HG02840 (cell line): ENCODE measurements around the gene SCN8A.

Experiments used
- ATAC-seq: cut with Tn5 transposase; IDR thresholded peaks from one replicate; pipeline ENCODE4 v1.9.1; 2021; ENCODE audit warnings: mild to moderate bottlenecking, moderate library complexity, moderate number of reproducible peaks; ENCODE audit not compliant: unreplicated experiment, low FRiP score

The SCN8A gene

GRCh38 chr12:51700887-51701286 is 109.9 kb downstream of the SCN8A start:
- ATAC-seq, result no peak

- ATAC-seq, result no peak
Observed at GRCh38 chr12:51702587-51702986, 111.6 kb downstream of the SCN8A start.

- ATAC-seq, result no peak
Observed at GRCh38 chr12:51705450-51705849, 114.4 kb downstream of the SCN8A start.

DNA sequence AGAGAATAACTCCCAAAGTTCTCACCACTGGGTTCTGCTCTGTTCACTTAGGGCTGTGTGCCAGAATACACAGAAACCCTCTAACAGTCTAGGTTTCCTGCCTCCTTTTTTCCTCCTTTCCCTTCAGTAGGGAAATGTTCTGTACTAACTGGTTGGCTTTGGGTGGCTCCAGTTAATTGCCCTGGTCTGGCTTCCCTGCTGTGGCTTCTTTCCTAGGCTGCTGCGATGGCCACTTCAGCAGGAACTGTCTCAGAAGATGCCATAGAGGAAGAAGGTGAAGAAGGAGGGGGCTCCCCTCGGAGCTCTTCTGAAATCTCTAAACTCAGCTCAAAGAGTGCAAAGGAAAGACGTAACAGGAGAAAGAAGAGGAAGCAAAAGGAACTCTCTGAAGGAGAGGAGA is 115.2 kb downstream of the SCN8A start:
- ATAC-seq, result no peak

DNA sequence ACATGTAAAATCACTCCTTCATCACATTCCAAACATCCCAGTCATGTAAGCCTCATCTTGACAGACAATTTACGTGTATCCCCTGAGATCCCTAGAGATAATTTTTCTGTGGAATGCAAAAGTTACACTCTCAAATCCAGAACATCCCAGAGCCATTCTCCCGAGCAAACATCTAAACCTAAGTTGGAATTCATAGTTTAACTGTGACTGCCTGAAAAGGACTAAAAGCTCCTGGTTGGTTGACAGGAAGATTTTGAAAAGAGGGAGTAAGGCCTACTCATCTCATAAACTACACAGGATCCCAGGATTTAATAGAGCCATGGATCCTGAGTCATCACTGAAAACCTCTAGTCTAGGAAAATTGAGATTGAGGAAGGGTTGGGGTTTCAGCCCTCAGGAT is 123.6 kb downstream of the SCN8A start:
- ATAC-seq, result no peak

GRCh38 chr12:51717326-51717925 is 126.4 kb downstream of the SCN8A start:
- ATAC-seq, result no peak

DNA sequence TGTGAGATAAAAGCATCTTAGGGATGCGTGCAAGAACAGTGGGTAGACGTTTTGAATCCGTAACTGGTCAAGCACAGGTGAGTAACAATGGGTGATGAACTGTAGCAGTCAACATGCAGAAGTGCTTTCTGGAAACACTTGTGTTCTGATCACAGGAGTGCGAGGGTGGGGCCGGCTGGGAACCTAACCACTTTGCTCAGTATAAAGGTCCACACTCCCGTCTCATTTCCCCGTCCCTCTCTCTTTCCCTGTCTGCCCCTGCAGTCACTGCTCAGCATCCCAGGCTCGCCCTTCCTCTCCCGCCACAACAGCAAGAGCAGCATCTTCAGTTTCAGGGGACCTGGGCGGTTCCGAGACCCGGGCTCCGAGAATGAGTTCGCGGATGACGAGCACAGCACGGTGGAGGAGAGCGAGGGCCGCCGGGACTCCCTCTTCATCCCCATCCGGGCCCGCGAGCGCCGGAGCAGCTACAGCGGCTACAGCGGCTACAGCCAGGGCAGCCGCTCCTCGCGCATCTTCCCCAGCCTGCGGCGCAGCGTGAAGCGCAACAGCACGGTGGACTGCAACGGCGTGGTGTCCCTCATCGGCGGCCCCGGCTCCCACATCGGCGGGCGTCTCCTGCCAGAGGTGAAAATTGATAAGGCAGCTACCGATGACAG is 130.4 kb downstream of the SCN8A start:
- no peak for ATAC-seq

DNA sequence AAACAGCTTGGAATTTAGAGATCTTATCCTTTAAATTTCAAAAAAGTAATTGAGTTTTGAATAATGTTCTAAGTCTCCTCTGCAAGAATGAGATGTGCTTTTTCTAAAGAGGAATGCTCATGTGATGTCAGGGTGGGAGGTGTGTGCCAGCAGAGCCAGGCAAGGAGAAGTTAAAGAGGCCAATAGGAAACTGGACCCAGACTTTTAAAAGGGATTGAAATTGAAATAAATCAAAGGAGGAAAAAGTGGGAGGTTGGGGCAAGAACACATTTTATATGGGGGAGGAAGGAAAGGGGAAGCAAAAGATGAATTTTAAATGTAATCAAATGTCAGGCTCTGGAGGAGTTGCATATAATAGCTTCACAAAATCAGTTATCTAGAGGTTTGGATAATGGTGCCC is 131.4 kb downstream of the SCN8A start:
- no peak for ATAC-seq

- ATAC-seq, result no peak
Observed at GRCh38 chr12:51726161-51726560, 135.1 kb downstream of the SCN8A start.

DNA sequence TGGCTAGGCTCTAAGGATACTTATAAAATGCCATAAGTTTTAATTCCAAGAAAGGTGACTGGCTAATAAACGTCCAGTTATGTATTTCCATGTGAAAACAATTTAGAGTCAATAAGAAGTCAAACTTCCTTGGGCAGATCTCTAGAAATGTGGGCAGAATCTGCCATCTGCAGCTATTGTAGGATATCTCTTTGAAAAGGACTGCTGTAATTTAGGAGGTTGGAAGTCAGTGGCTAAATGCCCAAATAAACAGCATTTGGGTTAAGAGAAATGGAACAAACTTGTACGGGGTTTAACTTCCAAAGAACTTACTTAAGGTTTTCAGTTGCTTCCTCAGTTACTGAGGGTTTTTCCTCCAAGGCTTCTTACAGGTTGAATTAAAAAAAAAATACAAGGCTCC is 135.9 kb downstream of the SCN8A start:
- no peak for ATAC-seq

GRCh38 chr12:51729331-51729730 is 138.3 kb downstream of the SCN8A start:
- ATAC-seq, result no peak

- no peak for ATAC-seq
Observed at GRCh38 chr12:51730745-51731144, 139.7 kb downstream of the SCN8A start.

DNA sequence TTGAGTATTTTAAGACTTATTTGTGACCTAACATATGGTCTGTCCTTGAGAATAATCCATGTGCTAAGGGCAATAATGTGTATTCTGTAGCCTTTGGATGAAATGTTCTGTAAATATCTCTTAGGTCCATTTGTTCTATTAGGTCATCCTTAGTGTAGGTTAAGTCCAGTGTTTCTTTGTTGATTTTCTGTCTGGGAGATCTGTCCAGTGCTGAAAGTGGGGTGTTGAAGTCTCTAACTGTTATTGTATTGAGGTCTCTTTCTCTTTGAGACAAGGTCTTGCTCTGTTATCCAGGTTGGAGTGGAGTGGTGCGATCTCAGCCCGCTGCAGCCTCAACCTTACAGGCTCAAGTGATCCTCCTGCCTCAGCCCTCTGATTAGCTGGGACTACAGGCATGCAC is 149.5 kb downstream of the SCN8A start:
- no peak for ATAC-seq

GRCh38 chr12:51744235-51744634 is 153.2 kb downstream of the SCN8A start:
- ATAC-seq, result no peak

DNA sequence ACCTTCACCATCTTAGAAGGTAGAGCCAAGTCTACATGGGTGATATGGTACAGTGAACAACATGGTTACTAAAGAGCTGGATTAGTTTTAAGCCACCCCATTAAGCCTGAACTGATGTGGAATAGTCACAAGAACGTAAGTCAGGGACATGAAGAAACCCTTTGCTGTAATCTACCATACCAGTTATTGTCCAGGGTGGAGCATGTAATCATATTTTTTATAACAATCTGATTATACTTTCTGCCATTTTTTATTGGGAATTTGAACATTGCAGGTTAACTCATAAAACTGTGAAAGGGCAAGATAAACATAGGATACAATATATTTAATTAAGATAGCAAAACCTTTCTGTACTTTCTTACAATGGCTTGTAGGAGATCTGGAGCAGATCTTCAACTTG is 153.9 kb downstream of the SCN8A start:
- ATAC-seq, result no peak

- ATAC-seq, result no peak
Observed at GRCh38 chr12:51746416-51746815, 155.4 kb downstream of the SCN8A start.

GRCh38 chr12:51748235-51748634 is 157.2 kb downstream of the SCN8A start:
- no peak for ATAC-seq

GRCh38 chr12:51749206-51749985 is 158.4 kb downstream of the SCN8A start:
- ATAC-seq, result no peak

GRCh38 chr12:51749986-51750317 is 158.9 kb downstream of the SCN8A start:
- ATAC-seq, result no peak

DNA sequence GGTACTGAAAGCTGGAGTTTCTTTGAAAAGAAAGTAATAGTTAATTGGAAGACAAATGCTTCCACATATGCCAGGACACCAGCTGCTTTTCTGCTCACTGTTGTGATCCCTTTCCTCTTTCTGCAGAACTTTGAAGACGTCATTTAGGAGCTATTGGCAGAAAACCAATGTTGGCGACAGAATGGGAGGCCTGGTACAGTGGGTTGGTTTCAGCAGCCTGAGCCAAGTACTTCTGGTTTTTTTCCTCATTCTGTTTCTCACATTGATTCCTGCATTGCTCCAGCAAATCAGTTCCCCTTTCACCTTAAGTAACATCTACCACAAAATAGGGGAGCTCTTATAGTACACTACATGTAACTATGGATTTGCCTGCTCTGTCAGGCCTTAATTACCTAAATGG is 160.6 kb downstream of the SCN8A start:
- no peak for ATAC-seq

- ATAC-seq, result no peak
Observed at GRCh38 chr12:51752234-51752889, 161.3 kb downstream of the SCN8A start.
